ENCODE measurements around the gene POLR3H.

GRCh38 chr22:41504816-41505215 lies 39.5 kb downstream of the POLR3H start:
- TF ChIP-seq REST (IDR thresholded peaks at IDR 0.05; ENCODE audit: unreplicated experiment) (no peak), CTCF (conservative IDR thresholded peaks at IDR 0.05; ENCODE audit: low read depth in 2 of 2) (no peak), EZH2 (IDR thresholded peaks at IDR 0.05; ENCODE audit: low read depth, unreplicated experiment) (no peak), EZH2phosphoT487 (IDR thresholded peaks at IDR 0.05; ENCODE audit: unreplicated experiment) (no peak), POLR2AphosphoS5 (IDR thresholded peaks at IDR 0.05; ENCODE audit: low read depth) (no peak), CREB1 (CRISPR knock-in tag; IDR thresholded peaks at IDR 0.05; ENCODE audit: low read depth) (no peak), ZNF331 (CRISPR knock-in tag; IDR thresholded peaks at IDR 0.05; ENCODE audit: low read depth) (no peak), ZNF114 (CRISPR knock-in tag; IDR thresholded peaks at IDR 0.05) (no peak)
